GM19467 (cell line): ENCODE measurements around the gene TMPRSS6.

ENCODE experiments used
- ATAC-seq: cut with Tn5 transposase; IDR thresholded peaks from one replicate; pipeline ENCODE4 v1.9.1; 2021; ENCODE audit warnings: mild to moderate bottlenecking, moderate library complexity; ENCODE audit not compliant: unreplicated experiment

Gene TMPRSS6

DNA sequence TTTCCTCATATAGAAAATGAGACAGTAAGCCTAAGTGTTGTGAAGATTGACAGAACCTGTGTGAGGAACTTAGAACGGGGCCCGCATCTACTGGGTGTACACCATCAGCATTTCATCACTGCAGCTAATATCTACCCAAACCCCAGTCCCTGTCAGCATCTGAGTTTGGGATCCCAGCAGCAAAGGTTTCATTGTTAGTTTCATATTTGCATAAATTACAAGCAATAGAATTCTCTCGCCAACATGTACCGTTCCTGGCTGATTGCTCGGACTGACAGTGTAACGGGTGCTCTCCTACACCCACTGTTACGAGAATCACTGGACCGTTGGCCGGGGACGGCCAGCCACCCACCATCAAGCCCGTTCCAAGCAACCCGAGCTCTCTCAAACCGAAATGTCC, 10.4 kb upstream of the TMPRSS6 start:
- no peak for ATAC-seq

DNA sequence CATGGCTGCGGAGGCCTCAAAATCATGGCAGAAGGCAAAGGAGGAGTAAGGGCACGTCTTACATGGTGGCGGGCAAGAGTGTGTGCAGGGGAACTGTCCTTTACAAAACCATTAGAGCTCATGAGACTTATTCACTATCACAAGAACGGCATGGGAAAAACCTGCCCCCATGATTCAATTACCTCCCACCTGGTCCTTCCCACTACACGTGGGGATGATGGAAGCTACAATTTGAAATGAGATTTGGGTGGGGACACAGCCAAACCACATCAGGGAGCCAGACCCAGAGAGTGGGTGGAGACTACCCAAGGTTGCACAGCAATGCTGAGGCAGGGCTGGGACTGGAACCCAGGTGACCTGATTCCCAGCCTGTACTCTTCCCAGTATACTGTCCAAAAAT, 8.6 kb upstream of the TMPRSS6 start:
- no peak for ATAC-seq

DNA sequence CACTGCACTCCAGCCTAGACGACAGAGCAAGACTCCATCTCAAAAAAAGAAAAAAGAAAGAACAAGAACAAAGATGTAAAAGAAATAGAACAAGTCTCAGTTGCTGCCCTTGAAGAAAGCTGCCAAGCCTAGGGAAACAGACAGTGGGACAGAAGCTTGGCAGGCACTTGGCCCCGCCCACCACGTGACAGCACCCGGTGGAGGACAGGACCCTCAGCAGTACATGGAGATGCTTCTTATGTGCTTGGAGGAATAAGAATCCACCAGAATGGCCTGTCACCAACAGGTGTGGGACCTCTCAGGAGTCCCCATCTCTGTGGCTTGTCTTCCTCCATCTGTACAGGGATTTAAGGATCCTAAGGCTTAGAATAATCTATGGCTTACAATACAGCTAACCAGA, 7.6 kb upstream of the TMPRSS6 start:
- no peak for ATAC-seq

DNA sequence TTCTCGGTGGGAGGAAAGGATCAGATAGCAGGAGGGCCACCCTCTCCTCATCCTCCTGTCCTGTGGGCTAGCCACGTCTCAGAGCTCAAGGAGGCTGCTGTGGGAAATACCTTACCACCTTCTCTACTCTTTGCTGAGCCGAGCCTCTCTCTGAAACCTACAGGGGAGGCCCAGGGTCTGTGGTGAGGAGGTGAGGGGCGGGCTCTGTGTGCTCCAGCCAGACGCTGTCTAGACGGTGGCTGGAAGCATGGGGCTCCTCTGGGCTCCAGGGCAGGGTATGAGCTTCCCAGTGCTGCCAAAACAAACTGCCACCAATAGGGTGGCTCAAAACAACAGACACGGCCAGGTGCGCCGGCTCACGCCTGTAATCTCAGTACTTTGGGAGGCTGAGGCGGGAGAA, 5.5 kb upstream of the TMPRSS6 start:
- ATAC-seq, result no peak

DNA sequence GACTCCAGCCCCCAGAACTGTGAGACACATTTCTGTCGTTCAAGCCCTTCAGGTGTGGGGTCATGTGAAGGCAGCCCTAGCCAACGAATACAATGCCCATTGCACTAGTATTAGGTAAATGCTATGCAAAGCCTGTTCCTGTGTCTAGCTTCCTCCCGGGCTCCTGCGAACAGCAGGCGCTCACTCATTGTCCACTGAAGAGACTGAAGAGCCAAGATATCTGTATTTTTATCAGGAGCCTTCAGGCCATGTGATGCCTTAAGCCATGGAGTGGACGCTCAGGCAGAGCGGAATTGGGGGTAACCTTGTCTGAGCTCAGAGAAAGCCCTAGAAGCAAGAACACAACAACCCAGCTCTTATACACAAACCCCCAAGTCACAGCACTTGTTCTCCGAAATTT, 4.2 kb upstream of the TMPRSS6 start:
- ATAC-seq, result no peak

DNA sequence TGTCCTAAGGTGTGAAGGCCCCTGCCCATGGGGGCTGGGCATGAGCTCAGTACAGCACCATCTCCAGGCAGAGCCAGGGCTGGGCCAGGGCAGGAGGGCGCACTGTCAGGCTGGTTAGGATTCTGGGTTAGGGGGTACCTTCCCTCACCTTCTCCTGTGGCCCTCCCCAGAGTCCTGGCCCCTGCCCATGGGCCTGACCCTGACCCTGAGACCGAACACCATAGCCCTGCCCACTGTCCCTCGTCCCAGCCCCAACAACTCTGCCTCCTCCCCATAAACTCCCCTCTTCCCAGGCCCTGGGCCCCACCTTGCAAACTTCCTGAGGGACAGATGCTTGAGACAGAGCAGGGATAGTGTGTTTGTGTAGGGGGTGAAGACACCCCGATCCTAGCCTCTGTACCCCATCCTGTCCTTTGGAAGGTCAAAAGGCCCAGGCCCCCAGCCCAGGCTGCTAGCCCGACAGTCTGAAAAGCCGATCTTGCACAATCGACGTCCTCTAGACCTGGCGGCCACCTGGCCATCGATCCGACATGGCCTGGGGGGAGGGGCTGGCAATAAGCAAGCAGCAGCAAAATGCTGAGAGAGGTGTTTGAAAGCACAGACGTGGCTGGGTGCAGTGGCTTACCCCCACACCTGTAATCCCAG, 2.7 kb upstream of the TMPRSS6 start:
- no peak for ATAC-seq

DNA sequence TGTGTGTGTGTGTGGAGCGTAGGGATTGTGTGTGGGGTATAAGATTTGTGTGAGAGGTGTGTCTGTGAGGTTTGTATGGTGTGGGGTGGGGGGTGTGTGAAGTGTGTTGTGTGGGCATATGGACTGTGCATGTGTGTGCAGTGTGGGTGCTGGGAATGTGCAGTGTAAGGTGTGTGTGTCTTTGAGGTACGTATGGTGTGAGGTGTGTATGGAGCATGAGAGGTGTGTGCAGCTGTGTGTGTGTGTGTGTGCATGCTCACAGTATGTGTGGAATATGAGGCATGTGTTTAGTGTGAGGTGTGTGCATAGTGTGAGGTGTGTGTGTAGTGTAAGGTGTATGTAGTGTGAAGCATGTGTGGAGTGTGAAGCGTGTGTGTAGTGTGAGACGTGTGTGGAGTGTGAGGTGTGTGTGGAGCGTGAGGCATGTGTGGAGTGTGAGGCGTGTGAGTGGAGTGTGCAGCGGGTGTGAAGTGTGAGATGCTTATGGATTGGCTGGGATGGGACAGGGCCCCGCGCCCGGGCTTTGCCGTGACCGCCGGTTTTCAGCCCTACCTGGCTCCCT, 1.7 kb upstream of the TMPRSS6 start:
- ATAC-seq, result no peak

DNA sequence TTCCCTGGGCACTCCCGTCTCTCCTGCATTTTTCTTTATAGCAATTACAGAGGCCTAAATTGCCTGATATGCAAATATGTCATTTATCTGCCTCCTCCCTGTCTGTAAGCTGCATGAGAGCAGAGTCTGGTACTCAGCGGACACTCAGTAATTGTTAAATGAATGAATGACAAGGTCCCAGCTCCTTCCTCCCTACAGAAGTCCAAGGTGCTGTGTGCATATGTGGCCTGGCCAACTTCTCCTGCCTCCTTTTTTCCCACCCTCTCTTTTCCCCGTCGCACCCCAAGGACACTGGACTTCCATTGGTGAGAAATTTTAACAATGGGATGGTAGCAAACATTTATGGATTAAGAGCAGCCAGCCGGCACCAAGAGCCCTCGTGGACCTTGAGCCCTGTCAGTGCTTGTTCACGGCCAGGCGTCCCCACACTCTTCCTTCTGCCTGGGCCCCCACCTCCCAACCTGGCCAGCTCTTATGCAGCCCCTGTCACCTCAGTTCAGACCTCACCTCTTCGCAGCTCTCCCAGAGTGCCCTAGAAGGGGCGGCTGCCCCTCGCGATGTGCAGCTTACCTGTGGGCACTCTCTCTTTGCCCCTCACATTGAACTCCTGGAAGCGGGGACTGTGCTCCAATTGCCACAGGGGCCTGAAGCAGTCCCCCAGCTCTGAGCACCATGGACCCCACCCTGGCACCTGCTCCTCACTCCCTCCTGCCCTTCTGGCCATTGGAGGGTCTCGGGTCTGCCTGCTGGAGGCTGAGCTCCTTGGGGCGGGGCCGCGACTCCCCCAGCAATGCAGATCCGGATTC, 1.5 kb downstream of the TMPRSS6 start:
- no peak for ATAC-seq

DNA sequence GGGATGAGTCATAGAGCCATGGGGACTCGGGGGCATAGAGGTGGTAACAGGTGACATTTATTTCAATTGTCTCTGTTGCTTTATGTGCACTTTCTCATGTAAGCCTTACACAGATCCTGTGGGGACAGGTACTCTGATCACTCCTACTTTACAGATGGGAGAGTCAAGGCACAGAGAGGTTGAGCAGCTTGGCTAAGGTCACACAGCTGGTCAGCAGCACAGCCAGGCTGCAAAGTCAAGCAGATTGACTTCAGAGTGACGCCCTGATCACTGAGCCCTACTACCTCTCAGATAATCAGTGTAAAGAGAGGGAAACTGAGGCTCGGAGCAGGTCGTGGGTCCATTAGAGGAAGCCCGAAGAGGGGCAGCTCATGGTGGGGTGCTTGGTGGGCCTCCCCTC, 3.5 kb downstream of the TMPRSS6 start:
- ATAC-seq, result no peak

DNA sequence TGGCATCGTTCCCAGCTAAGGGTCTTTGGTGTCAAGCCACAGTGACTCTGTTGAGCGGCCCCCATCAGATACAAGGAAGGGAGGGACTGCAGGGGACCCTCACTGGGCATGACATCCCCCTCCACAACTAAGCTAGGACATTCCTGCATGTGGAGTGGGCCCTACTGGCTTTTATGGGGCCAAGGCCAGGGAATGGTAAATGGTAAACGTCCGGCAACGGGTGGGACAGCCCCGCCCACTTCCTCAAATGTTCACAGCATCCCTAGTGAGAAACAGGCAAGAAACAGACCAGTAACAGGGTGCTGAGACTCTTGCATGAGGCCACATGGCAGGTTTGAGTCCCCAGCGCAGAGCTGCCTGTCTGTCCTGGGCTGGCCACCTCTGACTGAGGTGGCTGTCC, 4.4 kb downstream of the TMPRSS6 start:
- no peak for ATAC-seq

DNA sequence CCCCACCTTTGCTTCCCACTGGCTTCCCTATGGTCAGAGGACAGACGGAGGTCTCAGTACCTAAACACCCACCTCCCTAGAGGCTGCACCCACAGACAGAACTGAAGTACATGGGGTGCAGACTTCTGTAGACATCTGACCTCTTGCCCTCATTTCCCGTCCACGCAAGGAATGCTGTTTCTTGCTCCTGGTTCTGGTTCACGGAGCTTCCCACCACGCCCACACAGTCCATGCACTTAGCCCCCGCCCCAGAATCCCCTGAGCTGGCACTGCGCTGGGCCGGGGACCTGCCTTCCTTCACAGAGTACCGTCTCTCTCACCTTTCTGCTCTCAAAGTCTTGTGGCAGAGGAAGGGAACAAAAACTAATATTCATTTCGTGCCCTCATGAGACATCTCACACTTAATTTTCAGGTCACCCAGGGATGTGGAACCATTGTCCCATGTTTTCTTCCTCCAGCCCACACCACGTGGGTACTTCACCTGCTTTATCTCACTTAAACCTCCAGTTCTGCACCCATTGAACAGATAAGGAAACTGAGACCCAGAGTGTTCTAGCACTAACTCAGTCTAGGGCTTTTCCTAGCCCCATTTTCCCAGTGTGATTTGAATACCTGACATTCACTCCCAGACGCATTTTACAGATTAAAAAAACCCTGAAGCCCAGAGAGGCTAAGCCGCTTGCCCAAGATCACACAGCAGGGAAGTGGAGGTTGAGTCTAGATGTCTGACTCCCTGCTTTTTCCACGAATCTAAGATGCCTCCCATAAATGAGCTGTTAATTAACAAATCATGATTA, 5.7 kb downstream of the TMPRSS6 start:
- ATAC-seq, result no peak

DNA sequence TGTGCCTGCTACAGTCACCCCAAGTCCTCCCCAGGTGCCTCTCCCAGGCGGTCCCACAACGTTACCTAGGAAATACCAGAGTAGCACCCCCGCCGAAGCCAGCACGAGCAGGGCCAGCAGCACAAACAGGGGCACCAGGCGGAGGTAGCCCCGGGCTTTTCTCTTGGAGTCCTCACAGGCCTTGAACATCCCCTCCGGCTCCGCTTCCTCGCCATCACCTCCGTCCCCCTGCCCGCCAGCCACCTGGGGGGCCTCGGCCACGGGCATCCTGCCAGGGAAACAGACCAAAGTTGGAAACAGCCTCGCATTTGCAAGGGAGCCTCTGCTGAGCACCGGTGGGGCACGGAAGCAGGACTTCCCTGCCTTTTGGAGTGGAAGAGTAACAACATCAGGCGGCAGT, 6.4 kb downstream of the TMPRSS6 start:
- no peak for ATAC-seq

DNA sequence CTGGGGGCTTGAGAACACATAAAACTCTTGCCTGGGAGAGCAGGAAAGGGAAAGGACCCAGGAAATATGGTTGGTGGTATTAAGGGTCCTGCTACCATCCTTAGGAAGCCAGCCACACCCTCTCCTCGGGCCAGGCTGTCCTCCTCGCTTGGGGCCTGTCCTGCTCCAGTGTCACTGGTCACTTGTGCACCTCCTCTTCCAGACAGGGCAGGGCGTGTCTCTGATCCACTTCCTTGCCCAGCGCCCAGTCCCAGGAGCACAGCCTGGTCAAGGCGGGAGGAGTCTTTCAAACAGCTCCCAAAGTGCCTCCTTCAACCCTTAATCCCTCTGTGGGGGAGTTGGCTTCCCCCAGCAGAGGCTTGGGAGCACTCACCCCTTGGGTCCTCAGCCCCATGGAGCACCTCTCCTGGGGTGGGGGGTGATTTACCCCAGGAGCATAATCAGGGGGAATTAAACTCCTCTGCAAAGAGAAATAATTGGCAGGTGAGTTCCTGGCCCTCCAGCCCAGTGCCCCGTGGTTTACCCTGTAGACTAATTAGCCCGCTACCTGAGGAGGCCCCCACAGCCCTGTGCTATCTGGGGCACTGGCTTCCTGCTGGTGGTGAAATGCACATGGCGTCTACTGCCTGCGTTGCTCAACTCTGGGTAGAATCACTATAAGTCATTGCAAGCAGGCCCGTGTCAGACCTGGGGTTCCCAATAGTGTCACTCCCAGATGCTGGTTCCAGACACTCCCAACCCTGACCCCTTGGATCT, 8.0 kb downstream of the TMPRSS6 start:
- ATAC-seq, result no peak

DNA sequence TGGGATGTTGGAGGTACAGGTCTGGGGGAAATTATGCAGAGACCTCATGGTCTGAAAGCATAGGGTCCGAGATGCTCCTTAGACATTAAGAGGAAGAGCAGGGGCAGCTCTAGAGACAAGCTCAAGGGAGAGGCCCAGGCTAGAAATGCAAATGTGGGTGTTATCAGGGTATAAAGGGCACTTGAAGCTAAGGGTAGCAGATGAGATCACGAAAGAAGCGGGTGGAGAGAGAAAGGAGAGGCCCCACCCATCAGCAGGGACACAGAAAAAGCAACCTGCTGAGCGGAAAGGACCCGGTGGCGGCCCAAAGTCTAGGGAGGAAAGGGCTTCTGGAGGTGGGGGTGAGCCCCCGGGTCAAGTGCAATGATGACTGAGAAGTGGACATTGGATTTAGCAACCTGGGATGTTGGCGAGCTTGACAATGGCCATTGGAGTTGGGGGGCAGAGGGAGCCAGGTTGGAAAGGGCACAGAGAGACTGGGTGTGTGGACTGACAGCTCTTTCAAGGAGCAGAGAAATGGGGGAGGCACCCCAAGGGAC, 8.9 kb downstream of the TMPRSS6 start:
- no peak for ATAC-seq

DNA sequence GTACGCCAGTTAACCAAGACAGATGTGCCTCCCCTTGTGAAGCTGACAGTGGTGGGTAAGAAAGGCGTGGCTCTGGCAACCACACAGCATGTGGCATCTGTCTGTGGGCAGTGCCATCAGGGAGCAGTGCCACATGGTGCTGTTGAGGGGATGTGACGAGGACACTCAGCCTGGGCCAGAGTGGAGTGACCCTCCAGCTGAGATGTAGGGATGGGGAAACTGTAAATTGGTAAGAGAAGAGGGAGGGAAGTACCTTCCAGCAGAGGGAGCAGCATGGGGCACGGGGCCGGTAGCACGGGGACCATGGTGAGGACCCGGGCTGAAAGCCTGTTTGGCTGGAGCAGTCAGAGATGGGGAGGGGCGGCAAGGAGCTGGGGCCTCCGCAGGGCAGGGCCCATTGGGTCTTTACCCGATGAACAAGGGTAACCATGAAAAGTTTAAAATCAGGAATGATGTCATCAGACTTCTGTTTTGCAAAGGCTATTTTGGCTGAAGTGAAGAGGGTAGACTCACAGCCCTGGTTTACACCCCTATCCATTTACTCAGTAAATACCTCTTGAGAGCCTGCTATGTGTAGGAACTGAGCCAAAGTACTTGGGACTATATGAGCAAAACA, 10.4 kb downstream of the TMPRSS6 start:
- ATAC-seq, result no peak

DNA sequence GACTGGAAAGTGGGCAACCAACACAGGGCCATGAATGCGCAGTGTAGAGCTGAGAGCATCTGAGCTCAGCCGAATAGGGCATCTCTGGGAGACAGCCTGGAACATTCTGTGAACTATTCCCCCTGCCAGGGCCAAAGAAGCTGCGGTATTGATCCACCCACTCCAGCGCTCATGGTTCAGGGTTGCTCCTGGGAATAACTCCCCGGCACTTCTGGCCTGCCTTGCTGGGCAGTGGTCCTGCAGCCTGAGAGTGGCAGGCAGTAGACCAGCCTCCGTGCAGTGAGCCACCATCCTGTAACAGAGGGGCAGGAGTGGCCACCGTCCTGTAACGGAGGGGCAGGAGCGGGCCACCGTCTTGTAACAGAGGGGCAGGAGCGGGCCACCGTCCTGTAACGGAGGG, 12.2 kb downstream of the TMPRSS6 start:
- ATAC-seq, result no peak

DNA sequence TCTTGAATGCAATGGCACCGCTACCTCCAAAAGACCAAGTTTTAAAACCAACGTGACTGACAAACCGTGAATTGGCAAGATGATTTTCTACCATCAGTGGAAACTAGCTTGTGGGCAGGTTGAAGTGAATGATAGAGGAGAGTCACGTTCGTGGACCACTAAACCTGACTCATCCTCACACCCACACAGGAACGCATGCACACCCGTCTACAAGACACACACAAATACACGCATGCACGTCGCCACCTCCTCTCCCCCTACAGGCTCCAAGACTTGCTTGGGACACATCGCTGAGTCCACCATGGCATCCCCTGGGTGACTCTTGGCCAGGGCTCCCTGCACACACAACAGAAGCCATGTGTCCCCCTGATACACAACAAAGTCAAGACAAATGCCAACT, 14.4 kb downstream of the TMPRSS6 start:
- ATAC-seq, result no peak

DNA sequence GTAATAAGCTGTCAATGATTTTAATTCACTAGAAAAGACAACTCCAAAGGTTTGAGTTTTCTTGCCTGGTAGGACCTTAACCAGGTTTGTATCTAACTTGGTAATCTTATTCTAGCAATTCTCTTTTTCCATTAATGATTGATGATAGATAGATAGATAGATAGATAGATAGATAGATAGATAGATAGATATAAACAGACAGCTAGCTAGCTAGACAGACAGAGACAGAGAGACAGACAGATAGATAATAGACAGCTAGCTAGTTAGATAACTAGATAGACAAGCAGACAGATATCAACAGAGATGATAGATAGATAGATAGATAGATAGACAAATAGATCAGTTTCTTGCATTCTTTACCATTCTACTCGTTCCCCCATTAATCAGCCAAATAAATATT, 15.3 kb downstream of the TMPRSS6 start:
- ATAC-seq, result no peak

DNA sequence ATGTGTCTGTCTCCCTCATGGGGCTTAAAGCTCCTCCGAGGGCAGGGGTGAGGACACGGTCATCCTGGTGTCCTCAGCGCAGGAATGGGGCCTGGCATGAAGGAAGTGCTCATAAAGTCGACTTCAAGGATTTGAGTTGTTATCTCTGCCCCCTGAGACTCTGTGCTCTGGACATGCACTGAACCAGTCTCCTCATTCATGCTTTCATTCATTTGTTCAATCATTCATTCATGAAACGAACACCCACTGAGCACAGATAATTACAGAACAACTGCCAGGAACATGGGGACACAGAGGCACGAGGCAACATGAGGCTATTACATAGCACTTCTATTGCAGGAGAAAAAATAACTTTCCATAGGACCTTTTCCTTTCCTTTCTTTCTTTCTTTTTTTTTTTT, 16.5 kb downstream of the TMPRSS6 start:
- no peak for ATAC-seq

DNA sequence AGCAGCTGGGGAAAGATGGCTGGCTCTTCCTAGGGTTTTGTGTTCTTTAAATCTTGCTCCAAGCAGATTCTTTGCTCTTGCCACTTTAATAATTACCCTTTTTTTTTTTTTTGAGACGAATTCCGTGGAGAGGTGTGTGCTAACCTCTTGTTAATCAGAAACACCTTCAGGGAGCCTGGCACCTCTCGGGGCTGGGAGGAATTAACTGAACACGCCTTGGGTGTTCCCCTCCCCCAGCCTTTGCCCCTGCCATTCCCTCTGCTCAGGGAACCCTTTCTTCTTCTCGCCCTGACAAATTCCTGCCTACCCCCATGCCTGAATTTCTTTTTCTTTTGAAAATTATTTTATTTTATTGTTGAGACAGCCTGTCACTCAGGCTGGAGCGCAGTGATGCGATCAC, 17.5 kb downstream of the TMPRSS6 start:
- ATAC-seq, result no peak
